GM19240 (cell line): Measurements from ENCODE around the gene ADCY1.
"Not testable (repeated sequence)": the region's sequence is repeated elsewhere in the genome, so short reads cannot be mapped to it uniquely, and the experiment has no call there.

ENCODE experiments used
- DNase-seq: peaks from one replicate; pipeline ENCODE4 v3.0.0; 2011; ENCODE audit warnings: low spot score; ENCODE audit not compliant: insufficient read length

Gene ADCY1

DNA sequence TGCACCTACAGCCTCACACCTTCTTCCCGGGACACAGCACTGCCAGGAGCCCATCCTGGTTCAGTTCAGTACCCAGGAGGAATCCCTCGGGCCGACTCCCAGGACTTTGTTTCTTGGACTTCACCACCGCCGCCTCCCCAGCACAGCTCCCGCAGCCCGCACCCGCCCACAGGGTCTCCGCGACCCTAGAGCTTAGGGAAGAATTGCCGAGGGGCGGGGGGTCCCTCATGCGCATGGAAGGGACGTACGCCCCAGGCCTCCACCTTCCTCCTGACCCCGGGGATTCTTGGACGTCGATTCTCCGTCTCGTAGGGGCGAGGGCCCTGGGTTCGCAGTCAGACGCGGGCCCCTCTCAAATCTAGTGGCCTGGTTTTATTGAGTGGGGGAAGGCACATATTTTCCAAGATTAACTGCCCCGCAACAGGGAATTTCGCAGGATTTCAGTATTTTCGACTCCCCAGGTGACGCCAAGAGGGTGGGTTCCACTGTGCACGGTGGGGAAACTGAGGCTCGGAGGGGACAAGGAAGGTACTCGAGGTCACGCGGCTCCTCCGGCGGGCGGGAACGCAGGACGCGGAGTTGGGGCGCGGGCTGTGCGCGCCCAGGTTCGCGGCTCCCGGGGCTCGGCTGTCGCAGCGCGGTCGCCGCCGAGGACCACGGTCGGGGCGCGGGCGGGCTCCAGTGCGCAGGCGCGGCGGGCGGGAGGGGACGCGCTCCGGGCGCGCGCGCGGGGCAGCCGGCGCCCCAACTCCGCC is at the start of gene ADCY1:
Gene ADCY1 (plus strand): TSS at position 708 of the 755 bp plus-strand sequence. CDS start 176 bp downstream, outside the sequence.
- peak; percentile 43 for DNase-seq

DNA sequence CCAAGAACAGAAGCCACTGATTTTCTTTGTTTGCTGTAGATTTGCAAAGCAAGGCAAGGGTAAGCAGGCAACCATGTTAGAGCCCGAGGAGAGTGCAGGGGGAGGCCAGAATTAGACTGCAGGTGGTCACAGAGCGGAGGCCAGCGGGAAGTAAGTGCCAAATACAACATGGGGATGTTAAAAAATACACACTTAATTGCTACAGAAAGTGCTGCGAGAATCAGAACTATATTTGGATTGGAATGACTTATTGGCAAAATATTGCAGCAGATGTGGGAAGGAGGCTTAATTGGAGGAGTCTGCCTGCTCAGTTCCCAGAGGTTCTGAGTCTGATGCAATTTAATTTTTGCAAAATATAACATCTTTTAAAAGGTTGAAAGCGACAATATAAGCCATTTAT is 49.7 kb upstream of the ADCY1 start:
- no peak for DNase-seq

DNA sequence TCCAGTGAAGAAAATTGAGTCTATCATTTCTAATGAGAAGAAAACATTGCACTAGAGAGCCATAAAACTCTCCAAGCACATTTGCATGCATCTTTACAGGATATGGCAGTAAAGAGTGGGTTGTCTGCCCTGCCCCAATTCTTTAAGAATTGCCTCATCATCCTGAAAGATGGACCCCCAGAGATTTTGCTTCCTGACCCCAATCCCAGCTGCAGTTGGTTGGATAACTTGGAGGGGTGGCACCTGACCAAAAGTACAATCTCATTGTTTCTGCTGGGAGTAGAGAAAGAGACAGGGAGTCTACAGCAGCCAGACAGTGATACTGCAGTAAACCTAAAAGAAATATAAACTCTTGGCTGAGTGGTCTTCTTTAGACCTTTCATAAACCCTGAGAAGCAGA is 49.1 kb upstream of the ADCY1 start:
- DNase-seq = no peak

DNA sequence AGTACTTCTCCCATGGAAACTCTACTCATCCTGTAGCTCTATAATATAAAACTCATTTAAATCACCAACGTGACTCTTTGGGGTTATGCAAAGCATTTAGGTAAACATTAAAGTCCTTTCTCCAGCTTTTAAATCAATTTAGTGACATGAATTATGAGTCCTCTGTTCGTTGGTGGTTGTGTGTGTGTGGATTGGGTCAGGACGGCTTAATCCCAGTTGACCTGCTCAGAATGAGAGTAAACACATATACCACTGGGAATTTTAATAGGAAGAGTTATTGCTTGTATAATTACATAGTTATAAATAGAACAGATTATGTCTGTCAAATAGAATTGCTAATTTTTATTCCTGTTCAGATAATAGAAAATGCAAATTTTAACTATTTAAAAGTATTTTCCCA is 30.7 kb upstream of the ADCY1 start:
- no peak for DNase-seq

DNA sequence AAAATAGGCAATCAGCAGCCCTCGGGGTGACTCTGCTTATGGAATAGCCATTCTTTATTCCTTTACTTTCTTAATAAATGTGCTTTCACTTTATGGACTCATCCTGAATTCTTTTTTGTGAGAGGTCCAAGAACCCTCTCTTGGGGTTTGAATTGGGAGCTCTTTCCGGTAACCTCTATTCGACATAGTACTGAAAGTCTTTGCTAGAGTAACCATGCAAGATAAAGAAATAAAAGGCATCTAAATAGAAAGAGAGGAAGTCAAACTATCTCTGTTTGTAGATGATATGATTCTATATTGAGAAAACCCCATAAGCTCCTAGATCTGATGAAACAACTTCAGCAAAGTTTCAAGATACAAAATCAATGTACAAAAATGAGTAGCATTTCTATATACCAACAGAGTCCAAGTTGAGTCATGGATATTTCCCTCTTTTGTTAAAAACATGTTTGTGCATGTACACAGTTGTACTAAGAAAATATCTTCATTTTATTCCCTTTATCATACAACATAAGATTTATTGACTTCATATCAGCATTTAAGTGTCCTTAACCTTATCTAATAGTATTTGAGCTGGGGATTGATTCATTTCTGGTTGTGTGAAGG is 29.0 kb upstream of the ADCY1 start:
- not testable (repeated sequence) for DNase-seq

DNA sequence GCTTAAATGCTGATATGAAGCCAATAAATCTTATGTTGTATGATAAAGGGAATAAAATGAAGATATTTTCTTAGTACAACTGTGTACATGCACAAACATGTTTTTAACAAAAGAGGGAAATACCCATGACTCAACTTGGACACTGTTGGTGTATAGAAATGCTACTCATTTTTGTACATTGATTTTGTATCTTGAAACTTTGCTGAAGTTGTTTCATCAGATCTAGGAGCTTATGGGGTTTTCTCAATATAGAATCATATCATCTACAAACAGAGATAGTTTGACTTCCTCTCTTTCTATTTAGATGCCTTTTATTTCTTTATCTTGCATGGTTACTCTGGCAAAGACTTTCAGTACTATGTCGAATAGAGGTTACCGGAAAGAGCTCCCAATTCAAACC is 25.3 kb upstream of the ADCY1 start:
- not testable (repeated sequence) for DNase-seq

DNA sequence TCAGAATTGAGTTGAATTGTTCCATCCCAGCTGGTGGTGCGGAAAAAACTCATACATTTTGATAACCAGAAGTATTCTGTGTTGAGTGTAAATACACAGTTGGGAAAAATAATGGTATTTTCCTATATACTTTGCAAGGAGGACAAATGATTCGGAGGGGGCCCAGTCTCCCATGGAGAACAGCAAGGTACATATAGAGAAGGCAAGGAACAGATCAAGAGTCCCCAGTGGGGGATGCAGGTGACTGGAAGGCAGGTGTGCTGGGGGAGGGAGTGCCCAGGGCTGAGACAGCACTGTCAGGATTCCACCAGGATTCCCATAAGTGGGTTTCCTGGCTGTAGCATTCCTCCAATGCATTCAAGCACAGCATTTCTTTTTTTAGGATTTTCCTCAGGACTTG is 10.8 kb upstream of the ADCY1 start:
- DNase-seq = no peak

DNA sequence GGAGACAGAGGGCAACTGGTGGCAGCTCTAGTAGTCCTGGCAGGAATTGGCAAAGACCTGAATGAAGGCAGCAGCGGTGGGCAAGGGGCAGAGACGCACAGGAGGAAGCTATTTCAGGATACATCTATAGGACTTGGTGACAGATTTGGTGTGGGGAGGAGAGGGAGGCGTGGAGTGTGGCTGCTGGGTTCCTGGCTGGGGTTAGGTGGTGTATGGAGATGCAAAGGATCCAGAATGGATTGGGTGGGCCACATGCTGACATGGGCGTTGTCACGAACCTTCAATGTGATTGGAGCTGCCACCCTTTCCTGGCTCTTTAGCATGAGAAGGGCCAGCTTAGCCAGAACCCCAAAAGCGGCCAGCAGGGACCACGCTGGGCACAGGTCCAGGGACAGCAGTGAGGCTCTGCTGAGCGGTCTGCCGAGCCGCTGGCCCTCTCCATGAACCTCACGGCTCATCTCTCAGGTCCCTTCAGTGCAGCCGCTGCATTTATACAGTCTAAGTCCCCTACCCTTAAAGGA is 10.2 kb upstream of the ADCY1 start:
- DNase-seq = no peak

DNA sequence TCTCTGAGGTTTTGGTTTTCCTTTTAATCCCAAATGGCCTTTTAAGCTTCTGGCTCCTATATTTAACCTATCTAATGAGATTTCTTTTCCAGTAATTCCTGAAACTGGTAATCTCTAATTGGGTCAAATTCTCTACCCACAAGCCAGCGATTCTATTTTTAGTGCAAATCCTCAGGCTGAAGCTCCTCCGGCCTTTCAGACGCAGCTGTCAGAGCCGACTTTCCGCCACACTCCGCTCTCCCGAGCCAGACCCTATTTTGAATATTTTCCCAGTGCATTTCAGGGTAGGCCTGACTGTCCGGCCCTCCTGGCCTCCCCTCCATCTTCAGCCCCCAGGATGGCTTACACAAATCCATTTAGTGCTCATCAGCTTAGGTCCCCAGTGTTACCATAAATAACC is 9.7 kb upstream of the ADCY1 start:
- no peak for DNase-seq

DNA sequence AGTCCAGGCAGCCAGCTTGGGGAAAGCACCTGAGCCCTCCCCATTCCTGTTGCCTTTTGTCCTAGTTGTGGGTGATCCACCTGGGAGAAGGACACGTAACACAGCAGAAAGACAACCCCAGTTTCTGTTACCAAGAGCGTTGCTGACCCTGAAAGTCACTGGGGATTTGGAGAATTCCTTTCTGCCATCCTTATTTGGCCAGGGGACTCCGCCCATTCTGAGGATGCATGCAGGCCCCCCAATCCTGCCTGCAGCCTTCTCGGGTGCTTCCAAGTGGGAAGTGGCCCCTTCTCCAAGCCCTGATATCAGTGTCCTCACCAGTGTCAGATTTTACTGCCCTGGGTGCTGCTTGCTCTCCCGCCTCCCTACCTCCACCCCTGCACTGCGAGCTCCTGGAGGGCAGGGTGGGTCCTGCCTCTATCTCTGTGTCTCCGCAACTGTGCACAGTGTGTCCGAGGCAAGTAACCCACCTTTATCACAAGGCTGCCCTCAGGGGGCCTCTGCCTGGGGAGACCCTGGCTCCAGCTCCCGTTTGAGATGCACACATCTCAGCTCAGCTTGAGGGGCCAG is 9.2 kb upstream of the ADCY1 start:
- DNase-seq = no peak

DNA sequence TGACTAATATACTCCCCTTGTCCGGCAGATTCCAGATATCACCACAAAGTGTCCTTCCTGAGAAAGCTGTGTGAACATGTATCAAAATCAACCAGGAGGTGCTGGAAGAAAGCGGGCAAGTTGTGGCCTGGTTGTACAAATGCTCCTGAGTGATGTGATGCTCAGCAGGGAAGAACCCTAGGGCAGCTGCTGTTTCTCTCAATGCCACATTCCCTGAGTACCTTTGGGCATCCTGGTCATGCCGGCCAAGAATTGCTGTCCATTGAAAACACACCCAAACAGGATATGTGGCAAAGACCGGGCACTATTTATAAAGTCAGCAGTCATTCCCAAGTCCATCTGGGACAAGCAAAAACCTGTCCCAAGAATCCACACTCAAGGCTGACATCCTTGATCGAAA is 7.8 kb upstream of the ADCY1 start:
- no peak for DNase-seq

DNA sequence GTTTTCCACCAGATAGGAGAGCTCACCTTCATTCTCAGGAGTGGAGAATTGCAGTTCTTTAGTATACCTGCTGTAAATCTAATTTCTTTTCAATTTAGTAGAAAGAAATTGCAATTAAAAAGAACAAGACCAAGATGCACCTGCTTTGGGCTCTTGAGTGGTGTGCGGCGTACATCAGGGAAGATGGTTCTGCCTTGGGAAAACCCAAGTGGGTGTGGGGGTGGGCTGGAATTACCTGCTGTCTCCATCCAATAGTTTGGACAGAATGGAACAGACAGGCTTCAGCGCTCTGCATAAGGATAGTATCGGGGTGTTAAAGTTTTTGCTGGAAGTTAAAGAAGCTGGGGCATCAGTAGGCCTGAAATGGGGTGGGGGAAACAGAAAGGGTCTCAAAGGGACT is 7.2 kb upstream of the ADCY1 start:
- DNase-seq = no peak

DNA sequence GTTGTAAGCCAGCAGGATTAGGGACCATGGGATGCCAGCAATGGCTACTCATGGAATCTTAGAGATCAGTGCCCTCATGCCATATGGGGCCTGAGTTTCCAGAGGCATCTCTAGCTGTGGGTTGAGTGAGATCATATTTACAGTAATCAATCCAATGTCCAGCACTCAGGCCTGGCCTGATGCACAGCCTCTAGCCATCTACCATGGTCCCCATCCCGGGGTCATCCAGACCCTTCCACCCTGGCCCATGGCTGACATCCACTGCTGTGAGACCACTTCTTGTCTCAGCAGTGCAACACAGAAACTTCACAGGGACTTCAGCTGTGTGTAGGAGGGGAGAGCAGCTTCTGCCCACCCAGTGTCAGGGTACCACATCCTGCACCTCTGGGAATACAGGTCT is 6.5 kb upstream of the ADCY1 start:
- no peak for DNase-seq

DNA sequence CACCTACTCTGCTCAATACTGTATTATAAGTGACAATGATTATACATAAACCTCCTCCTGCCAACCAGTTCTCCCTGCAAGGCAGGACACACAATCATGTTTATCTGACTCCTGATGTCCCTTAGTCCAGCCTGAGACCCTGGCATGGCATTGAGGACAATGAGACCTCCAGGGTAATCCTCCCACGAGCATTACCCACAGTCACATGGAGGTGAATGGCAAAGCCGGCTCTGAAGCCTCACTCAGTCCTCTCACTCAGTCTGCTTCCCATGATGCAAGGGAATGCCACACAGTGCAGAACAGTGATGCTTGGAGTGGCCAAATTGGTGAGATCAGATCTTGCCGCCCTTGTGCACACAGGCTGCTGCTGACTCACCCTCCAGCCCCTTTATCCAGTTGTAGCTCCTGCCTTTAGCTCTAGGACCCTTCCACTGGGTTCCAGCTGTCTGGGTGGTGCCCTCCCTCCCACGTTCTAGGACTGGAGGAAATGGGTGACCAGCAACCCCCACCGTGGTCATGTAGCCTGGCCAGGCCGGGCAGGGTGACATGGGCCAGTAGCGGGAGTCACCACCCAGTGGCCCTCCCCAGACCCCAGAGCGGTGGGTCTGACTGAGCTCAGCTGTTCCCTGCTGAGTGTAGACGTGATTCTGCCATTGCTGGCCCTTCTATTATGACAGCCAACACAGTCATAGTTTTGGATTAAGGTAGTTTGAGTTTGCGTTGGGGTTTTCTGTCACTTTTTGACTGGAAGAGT is 5.5 kb upstream of the ADCY1 start:
- no peak for DNase-seq

DNA sequence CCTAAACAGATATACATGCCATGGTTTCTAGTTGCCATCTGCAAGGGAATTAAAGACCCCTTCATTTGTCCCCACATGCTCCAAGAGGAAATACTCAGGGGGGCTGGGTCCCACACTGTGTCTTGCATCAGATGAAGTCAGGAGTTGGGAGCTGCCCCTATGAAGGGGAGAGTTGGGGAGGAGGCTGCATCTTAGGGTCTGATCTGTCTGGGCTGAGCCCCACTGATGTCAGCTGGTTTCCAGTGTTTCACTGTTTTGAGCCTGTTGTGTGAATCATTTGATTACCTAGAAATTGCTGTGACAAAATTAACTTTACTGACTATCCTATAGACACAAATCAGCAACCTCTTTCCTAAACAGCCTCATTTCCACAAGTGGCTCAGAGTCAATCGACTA is 4.9 kb upstream of the ADCY1 start:
- no peak for DNase-seq

DNA sequence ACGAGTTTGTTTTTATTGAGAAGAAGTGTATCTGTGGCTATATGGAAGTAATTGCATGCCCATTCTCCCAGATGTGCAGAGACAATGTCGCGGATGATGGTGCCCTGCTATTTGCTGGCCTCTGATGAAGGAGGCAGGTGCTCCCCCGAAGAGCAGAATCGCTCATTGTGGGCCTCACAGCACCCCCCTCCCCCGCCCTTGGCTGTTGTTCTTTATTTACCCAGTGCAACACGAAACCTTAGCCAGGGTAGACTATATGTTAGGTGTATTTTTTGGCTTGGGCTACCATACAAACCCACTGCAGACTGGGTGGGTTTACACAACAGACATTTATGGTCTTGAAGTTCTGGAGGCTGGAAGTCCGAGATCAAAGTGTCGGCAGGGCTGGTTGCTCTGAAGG is 3.4 kb upstream of the ADCY1 start:
- DNase-seq = no peak

DNA sequence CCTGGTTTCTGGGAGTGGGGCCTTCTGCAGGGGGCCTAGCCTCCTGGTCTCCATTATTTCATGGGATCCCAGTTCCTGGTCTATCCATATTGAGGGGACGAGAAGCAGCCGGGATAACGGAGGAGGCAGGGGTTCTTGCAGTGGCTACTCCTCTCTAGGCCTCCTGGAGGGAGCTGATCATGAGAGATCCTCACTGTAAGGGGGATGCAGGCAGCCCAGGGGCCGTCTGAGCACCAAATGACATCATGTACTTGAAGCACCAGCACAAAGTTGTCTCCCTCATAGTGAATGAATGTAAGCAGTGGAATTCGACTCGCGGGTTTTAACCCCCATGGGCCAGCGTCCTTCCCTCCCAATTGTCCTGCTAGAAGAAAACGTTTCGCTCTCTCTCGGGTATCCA is 964 bp upstream of the ADCY1 start:
- no peak for DNase-seq

DNA sequence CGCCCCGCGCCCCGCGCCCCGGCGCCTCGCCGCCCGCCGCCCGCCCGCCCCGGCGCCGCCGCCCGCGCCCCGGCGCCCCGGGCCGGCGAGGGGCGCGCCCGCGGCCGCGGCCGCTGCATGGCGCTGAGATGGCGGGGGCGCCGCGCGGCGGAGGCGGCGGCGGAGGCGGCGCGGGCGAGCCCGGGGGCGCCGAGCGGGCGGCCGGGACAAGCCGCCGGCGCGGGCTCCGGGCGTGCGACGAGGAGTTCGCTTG is 174 bp downstream of the ADCY1 start:
- DNase-seq = no peak

DNA sequence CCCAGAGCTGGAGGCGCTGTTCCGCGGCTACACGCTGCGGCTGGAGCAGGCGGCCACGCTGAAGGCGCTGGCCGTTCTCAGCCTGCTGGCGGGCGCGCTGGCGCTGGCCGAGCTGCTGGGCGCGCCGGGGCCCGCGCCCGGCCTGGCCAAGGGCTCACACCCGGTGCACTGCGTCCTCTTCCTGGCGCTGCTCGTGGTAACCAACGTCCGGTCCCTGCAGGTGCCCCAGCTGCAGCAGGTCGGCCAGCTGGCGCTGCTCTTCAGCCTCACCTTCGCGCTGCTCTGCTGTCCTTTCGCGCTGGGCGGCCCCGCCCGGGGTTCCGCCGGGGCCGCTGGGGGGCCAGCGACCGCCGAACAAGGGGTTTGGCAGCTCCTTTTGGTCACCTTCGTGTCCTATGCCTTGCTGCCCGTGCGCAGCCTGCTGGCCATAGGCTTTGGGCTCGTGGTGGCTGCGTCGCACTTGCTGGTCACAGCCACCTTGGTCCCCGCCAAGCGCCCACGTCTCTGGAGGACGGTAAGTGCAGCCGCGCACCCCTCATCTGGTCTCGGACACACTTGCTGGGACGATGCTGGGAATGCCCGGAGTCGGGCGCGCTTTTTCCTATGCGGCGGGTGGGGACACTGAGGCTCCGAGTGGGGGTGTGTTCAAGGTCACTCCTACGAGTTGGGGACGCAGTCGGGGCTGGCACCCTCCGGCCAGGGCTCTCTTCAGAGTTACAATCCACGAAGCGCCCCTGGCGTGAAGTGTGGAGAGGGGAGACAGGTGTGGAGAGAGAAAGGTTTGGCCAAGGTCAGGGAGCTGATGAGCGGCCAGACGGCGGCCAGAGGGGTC is 717 bp downstream of the ADCY1 start:
- DNase-seq = no peak

DNA sequence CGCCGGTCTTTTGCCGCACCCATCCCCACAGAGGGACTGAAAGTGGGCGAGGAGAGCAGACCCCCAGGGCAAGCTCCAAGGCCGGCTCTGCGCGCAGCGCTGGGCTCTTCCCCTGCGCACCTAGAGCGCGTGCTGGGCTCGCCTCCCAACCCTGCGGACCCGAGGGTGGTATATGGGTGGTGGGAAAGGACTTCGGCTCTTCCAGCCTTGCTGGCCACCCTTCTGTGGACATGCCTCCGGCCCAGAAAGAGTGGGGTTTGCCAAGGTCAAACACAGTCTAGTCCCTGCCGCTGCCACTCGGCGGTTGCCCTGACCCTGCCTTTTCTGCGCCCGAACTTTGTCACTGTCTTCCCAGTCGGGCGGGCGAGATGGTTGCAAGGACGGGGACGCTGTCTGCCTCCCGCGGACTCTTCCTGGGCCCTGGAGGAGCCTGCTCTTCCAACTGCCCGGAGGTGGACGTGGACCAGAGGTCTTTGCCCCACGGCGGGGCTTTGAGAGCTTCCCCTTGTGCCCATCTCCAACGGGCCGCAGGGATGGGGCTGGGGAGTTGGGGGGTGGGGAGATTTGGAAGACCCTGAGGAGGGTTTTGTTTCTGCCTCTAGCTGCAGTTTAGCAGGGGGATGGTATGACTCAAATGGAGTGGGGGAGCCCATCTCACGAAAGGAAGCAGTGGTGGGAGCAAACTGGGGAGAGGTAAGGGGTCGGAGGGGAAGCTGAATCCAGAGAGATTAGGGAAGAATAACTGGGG is 1.5 kb downstream of the ADCY1 start:
- no peak for DNase-seq
